Measurements from ENCODE around the gene KCNN2. TPM values are rescaled to one million over a fixed set of nuclear protein-coding genes. Genes with fewer than 3 reads are reported as not detected.

The KCNN2 gene
- total and polyA plus RNA-seq, 2 donors (not counting 3 experiments of a cell fraction or from before 2014, with no cell fraction given) = 0.32 to 1.9 TPM

GRCh38 chr5:114380721-114381120, 18.9 kb downstream of the KCNN2 start:
- TF ChIP-seq FOS (IDR thresholded peaks at IDR 0.05; ENCODE audit: borderline replicate concordance, insufficient read depth, low read length) = no peak
- no peak for TF ChIP-seq POLR2A (IDR thresholded peaks at IDR 0.05; ENCODE audit: low read depth, low read length)
- no peak for TF ChIP-seq CTCF (IDR thresholded peaks at IDR 0.05; ENCODE audit: extremely low read depth in 1 of 2, insufficient read depth in 1 of 2, low read depth in 1 of 2, low read length in 2 of 2)
- no peak for TF ChIP-seq MAX (IDR thresholded peaks at IDR 0.05; ENCODE audit: insufficient read depth, insufficient read length)
- no peak for TF ChIP-seq MYC (IDR thresholded peaks at IDR 0.05; ENCODE audit: low read depth, low read length)
- no peak for TF ChIP-seq POLR2AphosphoS5 (IDR thresholded peaks at IDR 0.05; ENCODE audit: insufficient read depth, low read depth, low read length)
- TF ChIP-seq GATA2 (IDR thresholded peaks at IDR 0.05; ENCODE audit: insufficient read depth, insufficient read length, low read depth, low read length) = no peak
- no peak for TF ChIP-seq JUN (IDR thresholded peaks at IDR 0.05; ENCODE audit: borderline replicate concordance, insufficient read depth, insufficient read length, low read depth)
- TF ChIP-seq EZH2 (IDR thresholded peaks at IDR 0.05; ENCODE audit: borderline replicate concordance, low read depth, low read length, severe bottlenecking) = no peak
- no peak overlapping the region for H2AFZ ChIP-seq (ENCODE audit: low read depth, low read length)
- FAIRE-seq (no peak), DNase-seq (ENCODE audit: low read depth, low spot score) (no peak)
- POLR2A ChIA-PET = no interaction called here
- BruUV-seq (replicated peaks) = no TSS peak
- H3K4me1 ChIP-seq (ENCODE audit: control insufficient read depth, extremely low read depth, insufficient read depth, low read length) = no peaks in the 10 kb centered on the region
- no peaks in the 10 kb centered on the region for H3K79me2 ChIP-seq (ENCODE audit: control insufficient read depth, insufficient read depth, low read length)
- H3K4me3 ChIP-seq (replicated peaks in 1 of 3; ENCODE audit: insufficient read depth in 1 of 3, low read depth in 1 of 3, low read length in 3 of 3) = no peak overlapping the region
- H3K4me2 ChIP-seq (ENCODE audit: insufficient read depth, low read length) = no peak overlapping the region
- no peaks in the 10 kb centered on the region for H3K27me3 ChIP-seq (ENCODE audit: control insufficient read depth in 2 of 2, insufficient read depth in 2 of 2, low read length in 2 of 2)
- H3K36me3 ChIP-seq (ENCODE audit: control insufficient read depth in 2 of 2, extremely low read depth in 1 of 2, insufficient read depth in 2 of 2, low read length in 2 of 2) = no peaks in the 10 kb centered on the region
- no peaks in the 10 kb centered on the region for H3K9me3 ChIP-seq (replicated peaks; ENCODE audit: control insufficient read depth, insufficient read depth, low read length)
- H3K9me1 ChIP-seq (replicated peaks; ENCODE audit: control insufficient read depth, extremely low read depth, insufficient read depth, low read length) = no peaks in the 10 kb centered on the region
- no peak overlapping the region for H3K9ac ChIP-seq (replicated peaks; ENCODE audit: extremely low read depth, insufficient read depth, low read length)
- dilution Hi-C loops (cut with MboI; ENCODE audit: extremely low pct_ligation_motif_present, low sequenced_read_pairs) = no loop called here
- CTCF ChIA-PET = no interaction called here
- intact Hi-C loops (cut with micrococcal nuclease) = no loop called here
- H3K27ac ChIP-seq (ENCODE audit: insufficient read depth, low read depth, low read length) = no peak overlapping the region
- H4K20me1 ChIP-seq (replicated peaks; ENCODE audit: control insufficient read depth, extremely low read depth, insufficient read depth, low read length) = no peaks in the 10 kb centered on the region

Data from endothelial cell of umbilical vein (primary cell).